ENCODE data around the gene SRSF12.

The SRSF12 gene

DNA sequence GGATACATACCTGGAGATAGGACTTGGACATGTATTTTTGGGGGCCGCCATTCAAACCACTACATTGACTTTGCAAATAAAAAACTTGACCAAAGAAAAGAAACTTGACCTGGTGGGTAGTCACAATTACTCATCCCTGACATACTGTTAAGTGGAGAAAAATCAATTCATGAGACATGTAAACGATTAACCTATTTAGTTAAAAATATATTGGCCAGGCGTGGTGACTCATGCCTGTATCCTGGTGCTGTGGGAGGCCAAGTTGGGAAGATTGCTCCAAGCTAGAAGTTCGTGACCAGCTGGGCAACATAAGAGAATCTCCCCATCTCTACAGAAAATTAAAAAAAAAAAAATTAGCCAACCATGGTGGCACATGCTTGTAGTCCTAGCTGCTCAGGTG lies 2.5 kb upstream of the SRSF12 start:
- TF ChIP-seq CREB5 (CRISPR knock-in tag; IDR thresholded peaks at IDR 0.05; ENCODE audit: low read depth): no peak
- TF ChIP-seq ARNTL (CRISPR knock-in tag; IDR thresholded peaks at IDR 0.05; ENCODE audit: borderline replicate concordance, low read depth): no peak
- TF ChIP-seq, protein P1, sequence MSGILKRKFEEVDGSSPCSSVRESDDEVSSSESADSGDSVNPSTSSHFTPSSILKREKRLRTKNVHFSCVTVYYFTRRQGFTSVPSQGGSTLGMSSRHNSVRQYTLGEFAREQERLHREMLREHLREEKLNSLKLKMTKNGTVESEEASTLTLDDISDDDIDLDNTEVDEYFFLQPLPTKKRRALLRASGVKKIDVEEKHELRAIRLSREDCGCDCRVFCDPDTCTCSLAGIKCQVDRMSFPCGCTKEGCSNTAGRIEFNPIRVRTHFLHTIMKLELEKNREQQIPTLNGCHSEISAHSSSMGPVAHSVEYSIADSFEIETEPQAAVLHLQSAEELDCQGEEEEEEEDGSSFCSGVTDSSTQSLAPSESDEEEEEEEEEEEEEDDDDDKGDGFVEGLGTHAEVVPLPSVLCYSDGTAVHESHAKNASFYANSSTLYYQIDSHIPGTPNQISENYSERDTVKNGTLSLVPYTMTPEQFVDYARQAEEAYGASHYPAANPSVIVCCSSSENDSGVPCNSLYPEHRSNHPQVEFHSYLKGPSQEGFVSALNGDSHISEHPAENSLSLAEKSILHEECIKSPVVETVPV (CRISPR knock-in tag; IDR thresholded peaks at IDR 0.05): no peak
- TF ChIP-seq BACH2 (CRISPR knock-in tag; IDR thresholded peaks at IDR 0.05; ENCODE audit: borderline replicate concordance): no peak
- TF ChIP-seq RARB (CRISPR knock-in tag; IDR thresholded peaks at IDR 0.05): no peak
- no peak for TF ChIP-seq TCF4 (CRISPR knock-in tag; IDR thresholded peaks at IDR 0.05; ENCODE audit: borderline replicate concordance)
- no peak for TF ChIP-seq ZNF8 (CRISPR knock-in tag; IDR thresholded peaks at IDR 0.05)
- TF ChIP-seq OSR1 (CRISPR knock-in tag; IDR thresholded peaks at IDR 0.05): no peak
- no peak for TF ChIP-seq SNAI2 (CRISPR knock-in tag; IDR thresholded peaks at IDR 0.05)
- TF ChIP-seq, protein P2, sequence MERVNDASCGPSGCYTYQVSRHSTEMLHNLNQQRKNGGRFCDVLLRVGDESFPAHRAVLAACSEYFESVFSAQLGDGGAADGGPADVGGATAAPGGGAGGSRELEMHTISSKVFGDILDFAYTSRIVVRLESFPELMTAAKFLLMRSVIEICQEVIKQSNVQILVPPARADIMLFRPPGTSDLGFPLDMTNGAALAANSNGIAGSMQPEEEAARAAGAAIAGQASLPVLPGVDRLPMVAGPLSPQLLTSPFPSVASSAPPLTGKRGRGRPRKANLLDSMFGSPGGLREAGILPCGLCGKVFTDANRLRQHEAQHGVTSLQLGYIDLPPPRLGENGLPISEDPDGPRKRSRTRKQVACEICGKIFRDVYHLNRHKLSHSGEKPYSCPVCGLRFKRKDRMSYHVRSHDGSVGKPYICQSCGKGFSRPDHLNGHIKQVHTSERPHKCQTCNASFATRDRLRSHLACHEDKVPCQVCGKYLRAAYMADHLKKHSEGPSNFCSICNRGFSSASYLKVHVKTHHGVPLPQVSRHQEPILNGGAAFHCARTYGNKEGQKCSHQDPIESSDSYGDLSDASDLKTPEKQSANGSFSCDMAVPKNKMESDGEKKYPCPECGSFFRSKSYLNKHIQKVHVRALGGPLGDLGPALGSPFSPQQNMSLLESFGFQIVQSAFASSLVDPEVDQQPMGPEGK (CRISPR knock-in tag; IDR thresholded peaks at IDR 0.05; ENCODE audit: borderline replicate concordance): no peak
- TF ChIP-seq ISL1 (CRISPR knock-in tag; IDR thresholded peaks at IDR 0.05): no peak
- no peak for TF ChIP-seq ZFP3 (CRISPR knock-in tag; IDR thresholded peaks at IDR 0.05)
- TF ChIP-seq ESRRG (CRISPR knock-in tag; IDR thresholded peaks at IDR 0.05): no peak
- no peak for TF ChIP-seq ZFP30 (CRISPR knock-in tag; IDR thresholded peaks at IDR 0.05)
- TF ChIP-seq GLIS3 (CRISPR knock-in tag; IDR thresholded peaks at IDR 0.05): no peak
- no peak for TF ChIP-seq ZNF70 (CRISPR knock-in tag; IDR thresholded peaks at IDR 0.05)
- no peak for TF ChIP-seq TSHZ2 (CRISPR knock-in tag; IDR thresholded peaks at IDR 0.05)
- TF ChIP-seq PPARA (CRISPR knock-in tag; IDR thresholded peaks at IDR 0.05; ENCODE audit: borderline replicate concordance): no peak
- no peak for TF ChIP-seq CSDC2 (CRISPR knock-in tag; IDR thresholded peaks at IDR 0.05)
- ATAC-seq: no peak

- TF ChIP-seq ZNF8 (CRISPR knock-in tag; IDR thresholded peaks at IDR 0.05) (no peak), ARNTL (CRISPR knock-in tag; IDR thresholded peaks at IDR 0.05; ENCODE audit: borderline replicate concordance, low read depth) (no peak), RARB (CRISPR knock-in tag; IDR thresholded peaks at IDR 0.05) (no peak), ESRRG (CRISPR knock-in tag; IDR thresholded peaks at IDR 0.05) (no peak)
- TF ChIP-seq, protein P2 (CRISPR knock-in tag; IDR thresholded peaks at IDR 0.05; ENCODE audit: borderline replicate concordance): no peak
- ATAC-seq: no peak
These were observed 1.1 kb upstream of the SRSF12 start for GRCh38 chr6:89118931-89119330.

DNA sequence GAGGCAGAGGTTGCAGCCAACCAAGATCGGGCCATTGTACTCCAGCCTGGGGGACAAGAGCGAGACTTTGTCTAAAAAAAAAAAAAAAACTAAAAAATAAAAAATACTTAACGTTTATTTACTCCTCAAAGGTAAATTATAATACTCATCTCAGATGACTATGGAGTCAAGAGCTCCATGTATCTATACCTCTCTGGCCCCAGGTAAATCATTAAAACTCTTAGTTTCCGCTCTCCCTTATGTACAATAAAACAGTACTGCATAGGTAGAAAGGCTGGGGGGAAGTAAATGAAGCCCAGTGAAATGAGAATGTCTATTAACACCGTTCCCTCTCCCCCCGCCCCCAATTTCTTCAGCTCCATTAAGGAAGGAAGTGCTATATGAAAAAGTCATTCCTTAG lies 1.2 kb downstream of the SRSF12 start:
- ATAC-seq: no peak
- no peak for TF ChIP-seq SNAI2 (CRISPR knock-in tag; IDR thresholded peaks at IDR 0.05)
- no peak for TF ChIP-seq GLIS3 (CRISPR knock-in tag; IDR thresholded peaks at IDR 0.05)
- TF ChIP-seq CREB5 (CRISPR knock-in tag; IDR thresholded peaks at IDR 0.05; ENCODE audit: low read depth): no peak
- TF ChIP-seq ESRRG (CRISPR knock-in tag; IDR thresholded peaks at IDR 0.05): no peak
- TF ChIP-seq, protein P1 (CRISPR knock-in tag; IDR thresholded peaks at IDR 0.05): no peak
- TF ChIP-seq POU6F1 (CRISPR knock-in tag; IDR thresholded peaks at IDR 0.05; ENCODE audit: borderline replicate concordance, low read depth): no peak
- TF ChIP-seq TSHZ2 (CRISPR knock-in tag; IDR thresholded peaks at IDR 0.05): no peak
- no peak for TF ChIP-seq ARNTL (CRISPR knock-in tag; IDR thresholded peaks at IDR 0.05; ENCODE audit: borderline replicate concordance, low read depth)

All from SK-N-SH treated with all-trans-retinoic acid at 6 μM for 48 hours (cell line).